MV-4-11 (cell line): ENCODE data around the gene PLEKHM2.

ENCODE experiments used
- DNase-seq: peaks from one replicate; lab custom pipeline; 2025; lab: John Stamatoyannopoulos, UW

PLEKHM2 gene

GRCh38 chr1:15760520-15761211 lies 76.5 kb downstream of the PLEKHM2 start:
- DNase-seq: no peak

GRCh38 chr1:15761366-15762128 lies 77.4 kb downstream of the PLEKHM2 start:
- no peak for DNase-seq

GRCh38 chr1:15762546-15762945 lies 78.4 kb downstream of the PLEKHM2 start:
- DNase-seq: no peak

GRCh38 chr1:15764269-15764764 lies 80.2 kb downstream of the PLEKHM2 start:
- no peak for DNase-seq

GRCh38 chr1:15764890-15765289 lies 80.8 kb downstream of the PLEKHM2 start:
- no peak for DNase-seq

GRCh38 chr1:15765495-15766194 lies 81.5 kb downstream of the PLEKHM2 start:
- DNase-seq: no peak

GRCh38 chr1:15767941-15768340 lies 83.8 kb downstream of the PLEKHM2 start:
- no peak for DNase-seq

GRCh38 chr1:15768388-15768787 lies 84.3 kb downstream of the PLEKHM2 start:
- no peak for DNase-seq

- DNase-seq: no peak
Observed at GRCh38 chr1:15770313-15770962, 86.3 kb downstream of the PLEKHM2 start.

- DNase-seq: no peak
Observed at GRCh38 chr1:15771836-15772515, 87.9 kb downstream of the PLEKHM2 start.

- DNase-seq: no peak
Observed at GRCh38 chr1:15775706-15776105, 91.6 kb downstream of the PLEKHM2 start.

GRCh38 chr1:15777909-15778707 lies 94.0 kb downstream of the PLEKHM2 start:
- no peak for DNase-seq
